Measurements from ENCODE around the gene PTPRG.
"Not testable (repeated sequence)": the region's sequence is repeated elsewhere in the genome, so short reads cannot be mapped to it uniquely, and the experiment has no call there.

The PTPRG gene

GRCh38 chr3:62027796-62028195 is 466.4 kb downstream of the PTPRG start:
- no peak for DNase-seq

- no peak for DNase-seq
Observed at GRCh38 chr3:62028236-62028635, 466.9 kb downstream of the PTPRG start.

- DNase-seq, result no peak
Observed at GRCh38 chr3:62032738-62033137, 471.4 kb downstream of the PTPRG start.

GRCh38 chr3:62035402-62036057 is 474.2 kb downstream of the PTPRG start:
- DNase-seq, result peak in 1 of 2 experiments; percentile 11

- DNase-seq, result no peak
Observed at GRCh38 chr3:62036726-62037125, 475.4 kb downstream of the PTPRG start.

GRCh38 chr3:62038798-62039197 is 477.4 kb downstream of the PTPRG start:
- not testable (repeated sequence) for DNase-seq

- DNase-seq, result no peak
Observed at GRCh38 chr3:62039586-62039985, 478.2 kb downstream of the PTPRG start.

GRCh38 chr3:62041681-62042080 is 480.3 kb downstream of the PTPRG start:
- no peak for DNase-seq

- no peak for DNase-seq
Observed at GRCh38 chr3:62044874-62045411, 483.6 kb downstream of the PTPRG start.

GRCh38 chr3:62046326-62046725 is 485.0 kb downstream of the PTPRG start:
- no peak for DNase-seq

- DNase-seq, result no peak
Observed at GRCh38 chr3:62048577-62048976, 487.2 kb downstream of the PTPRG start.

GRCh38 chr3:62049033-62049432 is 487.7 kb downstream of the PTPRG start:
- no peak for DNase-seq

- DNase-seq, result peak in 1 of 2 experiments; percentile 49
Observed at GRCh38 chr3:62051506-62051905, 490.1 kb downstream of the PTPRG start.

GRCh38 chr3:62052331-62052730 is 491.0 kb downstream of the PTPRG start:
- no peak for DNase-seq

GRCh38 chr3:62056658-62057057 is 495.3 kb downstream of the PTPRG start:
- no peak for DNase-seq

- no peak for DNase-seq
Observed at GRCh38 chr3:62057339-62058047, 496.1 kb downstream of the PTPRG start.

GRCh38 chr3:62065985-62066693 is 504.8 kb downstream of the PTPRG start:
- DNase-seq, result no peak

GRCh38 chr3:62068337-62068736 is 507.0 kb downstream of the PTPRG start:
- no peak for DNase-seq

- no peak for DNase-seq
Observed at GRCh38 chr3:62070891-62071290, 509.5 kb downstream of the PTPRG start.

- DNase-seq, result no peak
Observed at GRCh38 chr3:62073038-62073437, 511.7 kb downstream of the PTPRG start.

- peak; percentile 23 to 78 for DNase-seq
Observed at GRCh38 chr3:62084558-62084957, 523.2 kb downstream of the PTPRG start.

- no peak for DNase-seq
Observed at GRCh38 chr3:62088472-62089104, 527.2 kb downstream of the PTPRG start.

GRCh38 chr3:62090066-62090465 is 528.7 kb downstream of the PTPRG start:
- DNase-seq, result peak in 1 of 2 experiments; percentile 20
